HG03378 (cell line): ENCODE data around the gene KIAA0040.

Experiments used
- ATAC-seq: cut with Tn5 transposase; IDR thresholded peaks from one replicate; pipeline ENCODE4 v1.9.1; 2021; ENCODE audit warnings: mild to moderate bottlenecking, moderate library complexity; ENCODE audit not compliant: unreplicated experiment

KIAA0040 gene

GRCh38 chr1:175145899-175146528, 46.6 kb downstream of the KIAA0040 start:
- no peak for ATAC-seq

GRCh38 chr1:175138579-175138978, 54.0 kb downstream of the KIAA0040 start:
- ATAC-seq = no peak

- ATAC-seq = no peak
These were observed 55.2 kb downstream of the KIAA0040 start for GRCh38 chr1:175137369-175137768.

- no peak for ATAC-seq
These were observed 56.3 kb downstream of the KIAA0040 start for GRCh38 chr1:175136246-175136645.

- ATAC-seq = no peak
These were observed 58.1 kb downstream of the KIAA0040 start for GRCh38 chr1:175134500-175134899.

DNA sequence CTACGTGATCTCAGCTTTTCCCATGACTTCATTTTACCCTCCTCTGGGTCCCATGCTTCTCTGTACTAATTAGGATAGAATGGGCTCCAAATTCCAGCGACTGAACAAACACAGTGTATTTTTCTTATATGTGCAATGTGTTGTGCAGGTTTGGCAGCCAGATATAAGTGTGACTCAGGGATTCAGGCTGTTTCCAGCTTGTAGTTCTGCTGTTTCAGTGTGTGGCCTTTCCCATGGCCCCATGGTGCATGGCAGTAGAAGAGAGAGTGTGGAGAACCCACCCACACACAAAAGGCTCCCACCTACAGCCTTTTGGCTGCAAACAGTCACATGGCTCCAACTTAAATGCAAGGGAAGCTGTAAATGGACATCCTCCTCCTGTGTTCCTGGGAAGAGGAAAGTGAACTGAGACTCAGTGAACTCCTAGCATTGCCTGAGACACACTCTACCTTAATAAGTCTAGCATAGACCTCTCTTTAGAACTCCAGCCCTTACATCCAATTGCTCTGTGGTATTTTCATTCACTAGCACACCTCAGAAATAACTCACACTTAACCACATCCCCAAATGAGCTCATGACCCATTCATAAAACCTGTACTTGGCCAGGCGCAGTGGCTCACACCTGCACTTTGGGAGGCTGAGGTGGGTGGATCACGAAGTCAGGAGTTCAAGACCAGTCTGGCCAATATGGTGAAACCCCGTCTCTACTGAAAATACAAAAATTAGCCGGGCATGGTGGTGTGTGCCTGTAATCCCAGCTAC, 58.7 kb downstream of the KIAA0040 start:
- ATAC-seq = no peak

DNA sequence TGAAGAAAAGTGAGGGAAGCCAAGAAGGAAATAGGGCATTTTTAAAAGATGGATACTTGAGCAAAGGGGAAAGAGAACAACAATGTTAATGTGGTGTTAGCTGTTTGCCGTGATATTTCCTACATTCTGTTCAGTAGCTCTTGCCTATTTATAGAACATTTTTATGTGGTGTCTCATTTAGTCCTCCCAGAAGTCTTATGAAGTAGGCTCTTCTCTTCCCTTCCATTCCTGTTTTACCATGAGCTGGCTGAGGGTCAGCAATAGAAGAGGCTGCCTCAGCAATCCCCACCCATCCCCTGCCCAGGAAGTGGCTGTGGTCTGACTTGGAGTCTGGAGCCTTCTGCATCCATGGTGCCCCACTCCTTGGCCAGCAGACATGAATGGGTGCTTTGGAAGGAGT, 60.1 kb downstream of the KIAA0040 start:
- ATAC-seq = no peak

GRCh38 chr1:175131095-175131494, 61.5 kb downstream of the KIAA0040 start:
- ATAC-seq = no peak

DNA sequence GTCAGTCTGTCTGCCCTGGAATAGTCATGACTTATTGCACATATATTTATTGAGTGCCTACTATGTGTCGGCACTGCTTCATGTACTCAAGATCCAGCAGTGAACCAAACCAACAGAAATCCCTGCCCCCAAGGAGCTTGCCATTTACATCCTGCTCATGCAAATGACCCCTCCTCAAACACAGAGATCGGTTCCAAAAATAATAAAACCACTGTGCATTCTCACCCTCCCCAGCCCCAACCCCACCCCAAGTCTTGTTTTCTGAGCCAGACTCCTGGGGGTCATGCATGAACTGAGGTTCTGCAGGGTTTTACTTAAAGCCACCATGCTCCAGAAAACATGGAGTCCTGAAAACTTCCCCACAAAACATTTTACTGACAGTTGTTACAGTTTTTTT, 61.9 kb downstream of the KIAA0040 start:
- no peak for ATAC-seq

- no peak for ATAC-seq
These were observed 62.5 kb downstream of the KIAA0040 start for GRCh38 chr1:175129997-175130648.

DNA sequence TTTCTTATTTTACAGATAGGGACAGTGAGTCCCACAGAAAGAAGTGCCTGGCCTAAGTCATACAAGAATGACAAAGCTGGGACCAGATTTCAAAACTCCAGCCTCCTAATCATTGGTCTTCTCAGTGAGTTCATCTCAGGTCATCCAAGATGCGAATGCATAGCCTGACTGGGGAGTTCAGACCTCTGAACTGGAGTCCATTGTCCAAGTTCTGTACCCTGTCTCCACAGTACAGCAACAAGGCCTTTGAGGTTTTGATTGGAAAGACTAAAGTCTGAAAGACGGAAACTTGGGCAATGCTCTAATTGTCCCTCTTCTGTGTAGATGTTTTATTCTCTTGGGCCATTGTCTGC, 63.0 kb downstream of the KIAA0040 start:
- ATAC-seq = no peak

GRCh38 chr1:175129182-175129581, 63.4 kb downstream of the KIAA0040 start:
- ATAC-seq = no peak

DNA sequence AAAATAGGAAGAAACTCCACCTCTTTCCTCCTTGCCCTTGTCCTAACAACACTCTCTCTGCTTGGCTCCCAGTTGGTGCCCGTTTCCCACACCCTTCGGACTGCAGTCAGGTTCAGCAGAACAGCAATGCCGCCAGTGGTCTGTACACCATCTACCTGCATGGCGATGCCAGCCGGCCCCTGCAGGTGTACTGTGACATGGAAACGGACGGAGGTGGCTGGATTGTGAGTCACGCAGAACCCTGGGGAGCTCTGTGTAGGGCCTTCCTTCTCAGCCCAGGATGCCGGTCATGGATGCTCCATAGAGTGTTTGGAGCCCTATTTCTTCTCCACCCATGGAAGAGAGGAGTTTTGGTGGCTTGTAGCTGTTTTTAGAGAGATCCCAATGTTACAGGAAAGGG, 64.1 kb downstream of the KIAA0040 start:
- no peak for ATAC-seq

- no peak for ATAC-seq
These were observed 65.0 kb downstream of the KIAA0040 start for GRCh38 chr1:175127565-175127964.

- no peak for ATAC-seq
These were observed 66.2 kb downstream of the KIAA0040 start for GRCh38 chr1:175126347-175126746.

DNA sequence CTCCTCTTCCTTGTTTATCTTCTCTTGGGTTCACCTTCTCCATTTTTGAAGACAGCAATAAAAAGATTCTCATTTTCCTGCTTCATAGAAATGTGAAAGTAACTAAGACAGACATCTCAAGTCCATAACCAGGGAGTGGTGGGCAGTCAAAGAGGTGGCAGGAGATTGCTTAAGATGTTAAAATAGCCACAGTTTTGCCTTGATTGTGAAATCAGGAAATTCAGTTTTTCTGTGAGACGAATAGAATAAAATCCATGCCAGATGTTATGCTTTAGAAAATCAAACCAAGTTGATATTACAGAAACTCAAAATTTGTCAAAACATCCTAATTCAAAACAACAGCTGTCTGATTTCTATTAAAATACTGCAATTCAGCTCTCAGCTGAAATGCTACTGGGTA, 67.7 kb downstream of the KIAA0040 start:
- ATAC-seq = no peak

GRCh38 chr1:175120511-175120910, 72.1 kb downstream of the KIAA0040 start:
- ATAC-seq = no peak

DNA sequence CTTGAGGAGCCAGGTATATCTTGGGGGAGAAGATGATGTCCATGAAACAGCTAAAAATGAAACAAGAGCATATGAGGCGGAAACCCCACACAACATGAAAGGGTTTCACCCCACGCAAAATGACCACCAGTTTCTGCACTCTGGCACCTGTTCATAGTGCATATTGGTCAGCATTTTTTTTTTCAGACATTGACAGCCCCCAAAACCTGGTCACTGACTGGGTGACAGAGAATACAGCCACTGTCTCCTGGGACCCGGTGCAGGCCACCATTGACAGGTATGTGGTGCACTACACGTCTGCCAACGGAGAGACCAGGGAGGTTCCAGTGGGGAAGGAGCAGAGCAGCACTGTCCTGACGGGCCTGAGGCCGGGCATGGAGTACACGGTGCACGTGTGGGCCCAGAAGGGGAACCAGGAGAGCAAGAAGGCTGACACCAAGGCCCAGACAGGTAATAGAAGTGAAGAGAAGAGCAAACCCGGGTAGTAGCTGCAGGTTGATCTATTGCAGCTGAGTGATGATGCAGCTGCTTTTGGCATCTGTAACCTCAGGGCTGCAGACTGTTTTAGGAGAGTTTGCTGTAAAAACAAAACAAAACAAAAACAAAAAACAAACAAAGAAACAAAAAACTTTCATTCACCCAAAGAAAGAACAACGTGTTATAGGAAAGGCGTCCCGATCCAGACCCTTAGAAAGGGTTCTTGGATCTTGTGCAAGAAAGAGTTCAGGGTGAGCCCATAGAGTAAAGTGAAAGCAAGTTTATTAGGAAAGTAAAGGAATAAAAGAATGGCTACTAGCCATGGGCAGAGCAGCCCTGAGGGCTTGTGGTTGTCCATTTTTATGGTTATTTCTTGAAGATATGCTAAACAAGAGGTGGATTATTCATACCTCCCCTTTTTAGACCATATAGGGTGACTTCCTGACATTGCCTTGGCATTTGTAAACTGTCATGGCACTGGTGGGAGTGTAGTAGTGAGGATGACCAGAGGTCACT, 73.9 kb downstream of the KIAA0040 start:
- ATAC-seq = no peak

DNA sequence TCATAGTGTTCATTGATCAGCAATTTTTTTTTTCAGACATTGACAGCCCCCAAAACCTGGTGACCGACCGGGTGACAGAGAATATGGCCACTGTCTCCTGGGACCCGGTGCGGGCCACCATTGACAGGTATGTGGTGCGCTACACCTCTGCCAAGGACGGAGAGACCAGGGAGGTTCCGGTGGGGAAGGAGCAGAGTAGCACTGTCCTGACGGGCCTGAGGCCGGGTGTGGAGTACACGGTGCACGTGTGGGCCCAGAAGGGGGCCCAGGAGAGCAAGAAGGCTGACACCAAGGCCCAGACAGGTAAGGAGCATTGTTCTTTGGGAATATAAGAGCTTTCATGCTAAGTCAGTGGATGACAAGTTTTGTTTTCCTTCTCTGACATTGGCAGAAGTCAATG, 75.7 kb downstream of the KIAA0040 start:
- no peak for ATAC-seq

DNA sequence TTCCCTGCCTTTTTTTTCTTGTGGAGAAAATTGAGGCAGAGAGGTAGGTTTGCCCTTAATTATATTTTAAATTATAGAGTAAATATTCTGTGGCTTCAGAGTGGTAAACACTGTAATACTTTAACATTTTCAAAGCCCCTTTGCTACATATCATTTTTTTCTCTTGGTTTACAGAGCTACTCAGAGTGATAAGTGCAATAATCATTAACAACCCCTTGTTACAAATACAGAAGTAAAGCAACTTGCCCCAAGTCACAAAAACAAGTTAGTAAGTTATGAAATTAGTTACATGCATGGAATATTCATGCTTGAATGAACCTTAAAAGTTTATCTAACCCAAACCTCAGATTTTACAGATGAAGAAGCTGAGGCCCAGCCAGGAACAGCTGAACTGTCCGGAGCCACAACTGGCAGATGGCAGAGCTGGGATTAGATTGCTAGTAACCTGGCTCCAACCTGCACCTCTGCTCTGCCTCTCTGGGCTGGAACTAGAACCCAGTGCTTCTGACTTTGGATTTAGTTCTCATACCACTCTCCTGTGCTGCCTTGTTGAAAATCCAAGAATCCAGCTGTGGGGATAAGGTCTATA, 76.3 kb downstream of the KIAA0040 start:
- no peak for ATAC-seq

- no peak for ATAC-seq
These were observed 77.6 kb downstream of the KIAA0040 start for GRCh38 chr1:175114996-175115395.
